Measurements from ENCODE around the gene CNOT3. TPM values are rescaled to one million over a fixed set of nuclear protein-coding genes. Genes with fewer than 3 reads are reported as not detected.
"Not testable (repeated sequence)": the region's sequence is repeated elsewhere in the genome, so short reads cannot be mapped to it uniquely, and the experiment has no call there.

Gene CNOT3
- 10 to 100 TPM in 8 of 9 donors, 1 to 10 TPM in 1; 8.3 to 61.0 (median 46.7) TPM for total RNA-seq
- 10 to 100 TPM; 47.0 to 82.3 (median 66.6) TPM for polyA plus RNA-seq
- long read RNA-seq, donor 1, partial matches to known transcripts = 14 of 25 reads
- long read RNA-seq, donor 1, other reads (novel, unspliced or antisense) = 11 of 25 reads
- long read RNA-seq, donor 2, partial matches to known transcripts = 0 of 1 reads
- long read RNA-seq, donor 2, other reads (novel, unspliced or antisense) = 0 of 1 reads
- long read RNA-seq, donor 3, partial matches to known transcripts = 0 of 2 reads
- long read RNA-seq, donor 3, other reads (novel, unspliced or antisense) = 0 of 2 reads
- long read RNA-seq, donor 4, partial matches to known transcripts = 2 of 2 reads
- long read RNA-seq, donor 4, other reads (novel, unspliced or antisense) = 0 of 2 reads
- long read RNA-seq, donor 5, full-length matches to known transcripts = 21 of 59 reads
- long read RNA-seq, donor 5, partial matches to known transcripts = 6 of 59 reads
- long read RNA-seq, donor 5, other reads (novel, unspliced or antisense) = 32 of 59 reads
- long read RNA-seq, donor 6, partial matches to known transcripts = 0 of 1 reads
- long read RNA-seq, donor 6, other reads (novel, unspliced or antisense) = 0 of 1 reads
- long read RNA-seq, donor 7, partial matches to known transcripts = 0 of 2 reads
- long read RNA-seq, donor 7, other reads (novel, unspliced or antisense) = 0 of 2 reads
- long read RNA-seq, donor 8 = 0 reads
- long read RNA-seq, donor 9 = 0 reads
- long read RNA-seq, donor 10, partial matches to known transcripts = 0 of 1 reads
- long read RNA-seq, donor 10, other reads (novel, unspliced or antisense) = 0 of 1 reads

DNA sequence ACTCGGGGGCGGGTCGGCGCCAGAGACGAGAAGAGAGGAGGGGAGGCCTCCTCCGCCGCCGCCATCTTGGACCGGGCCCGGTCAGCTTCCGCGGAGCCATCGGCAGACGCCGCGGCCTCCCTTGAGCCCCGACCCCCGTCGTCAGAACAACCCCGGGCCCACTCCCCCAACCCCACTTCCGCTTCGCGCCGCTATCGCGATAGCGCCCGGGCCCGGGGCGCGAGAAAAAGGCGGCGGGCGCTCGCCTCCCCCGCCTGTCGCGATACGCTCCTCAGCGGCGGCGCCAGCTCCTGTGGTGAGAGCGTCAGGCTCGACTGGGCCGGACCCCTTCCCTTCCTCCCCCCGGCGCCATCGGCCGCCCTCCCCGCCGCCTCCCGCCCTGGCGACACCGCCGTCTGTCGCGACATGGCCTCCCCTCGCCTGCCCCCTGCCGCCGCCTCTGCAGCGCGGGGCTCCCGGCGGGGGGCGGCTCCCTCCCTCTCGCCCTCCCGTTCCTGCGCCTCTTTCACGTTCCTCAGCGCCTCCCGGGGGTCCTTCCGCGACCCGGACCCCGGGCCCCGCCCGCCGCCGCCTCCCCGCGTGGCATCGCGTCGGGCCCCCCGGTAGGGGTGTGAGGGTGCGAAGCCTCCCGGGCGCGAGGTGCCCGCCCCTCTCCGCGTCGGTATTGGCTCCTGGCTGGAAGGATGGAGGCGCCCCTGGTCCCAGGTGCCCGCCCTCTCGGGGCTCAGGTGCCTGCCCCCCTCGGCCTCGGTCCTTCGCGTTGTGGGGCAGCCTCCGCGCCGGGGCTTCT lies at the start of gene CNOT3:
CNOT3 (plus strand) TSS at position 64 of the 790 bp plus-strand sequence. CDS start 5,217 bp downstream, outside the sequence.
- 0 to 2% (median 0%) methylated on average over 12 to 101 of the region's 103 CpGs for WGBS, 4 donors
- H3K27me3 ChIP-seq = no peaks in the 10 kb centered on the region
- H3K36me3 ChIP-seq (replicated peaks in 1 of 2) = peaks cover 0 to 5% of the 10 kb centered on the region in 2 donors
- DNase-seq = peak in 1 of 7 donors; percentile 54
- intact Hi-C loops (cut with DNase I) = no loop called here
- no peaks in the 10 kb centered on the region for H3K9me3 ChIP-seq (replicated peaks in 1 of 3)
- peaks cover 21 to 39% of the 10 kb centered on the region in 2 donors for H3K4me1 ChIP-seq (replicated peaks in 1 of 2)
- peak within 1 kb of the TSS; percentile 28 to 99 (median 93) for H3K27ac ChIP-seq
- TF ChIP-seq, protein P1, sequence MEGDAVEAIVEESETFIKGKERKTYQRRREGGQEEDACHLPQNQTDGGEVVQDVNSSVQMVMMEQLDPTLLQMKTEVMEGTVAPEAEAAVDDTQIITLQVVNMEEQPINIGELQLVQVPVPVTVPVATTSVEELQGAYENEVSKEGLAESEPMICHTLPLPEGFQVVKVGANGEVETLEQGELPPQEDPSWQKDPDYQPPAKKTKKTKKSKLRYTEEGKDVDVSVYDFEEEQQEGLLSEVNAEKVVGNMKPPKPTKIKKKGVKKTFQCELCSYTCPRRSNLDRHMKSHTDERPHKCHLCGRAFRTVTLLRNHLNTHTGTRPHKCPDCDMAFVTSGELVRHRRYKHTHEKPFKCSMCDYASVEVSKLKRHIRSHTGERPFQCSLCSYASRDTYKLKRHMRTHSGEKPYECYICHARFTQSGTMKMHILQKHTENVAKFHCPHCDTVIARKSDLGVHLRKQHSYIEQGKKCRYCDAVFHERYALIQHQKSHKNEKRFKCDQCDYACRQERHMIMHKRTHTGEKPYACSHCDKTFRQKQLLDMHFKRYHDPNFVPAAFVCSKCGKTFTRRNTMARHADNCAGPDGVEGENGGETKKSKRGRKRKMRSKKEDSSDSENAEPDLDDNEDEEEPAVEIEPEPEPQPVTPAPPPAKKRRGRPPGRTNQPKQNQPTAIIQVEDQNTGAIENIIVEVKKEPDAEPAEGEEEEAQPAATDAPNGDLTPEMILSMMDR (IDR thresholded peaks at IDR 0.05) = peak in 1 of 6 experiments; percentile 2
- TF ChIP-seq POLR2A (IDR thresholded peaks at IDR 0.05) = peak; percentile 55 to 87
- peak within 1 kb of the TSS; percentile 21 to 100 (median 84) for H3K4me3 ChIP-seq

DNA sequence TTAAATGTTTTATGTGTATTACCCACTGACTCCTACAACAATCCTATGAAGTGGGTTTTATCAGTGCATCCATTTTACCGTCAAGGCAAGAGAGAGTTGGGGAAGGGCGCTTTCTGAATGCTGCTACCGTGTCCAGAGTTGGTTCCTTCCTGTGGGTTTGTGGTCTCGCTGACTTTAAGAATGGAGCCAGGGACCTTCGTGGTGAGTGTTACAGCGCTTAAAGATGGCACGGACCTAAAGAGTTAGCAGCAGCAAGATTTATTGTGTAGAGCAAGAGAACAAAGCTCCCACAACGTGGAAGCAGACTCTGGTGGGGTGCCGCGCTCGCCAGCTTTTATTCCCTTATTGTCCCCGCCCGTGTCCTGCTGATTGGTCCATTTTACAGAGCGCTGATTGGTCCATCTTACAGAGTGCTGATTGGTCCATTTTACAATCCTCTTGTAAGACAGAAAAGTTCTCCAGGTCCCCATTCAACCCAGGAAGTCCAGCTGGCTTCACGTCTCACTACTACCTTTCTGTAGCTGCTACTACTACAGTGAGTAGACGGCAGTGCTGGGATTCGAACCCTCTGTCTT lies 43.0 kb upstream of the CNOT3 start:
- Histone ChIP-seq H3K9me3 (replicated peaks in 1 of 3) (no peaks in the 10 kb centered on the region), H3K4me1 (replicated peaks in 1 of 2) (peaks cover 0 to 7% of the 10 kb centered on the region in 2 donors), H3K27me3 (no peaks in the 10 kb centered on the region), H3K4me3 (no peak overlapping the region), H3K27ac (no peak overlapping the region), H3K36me3 (replicated peaks in 1 of 2) (no peaks in the 10 kb centered on the region)
- intact Hi-C loops (cut with DNase I) = no loop called here
- TF ChIP-seq POLR2A (IDR thresholded peaks at IDR 0.05) = no peak
- TF ChIP-seq, protein P1 (IDR thresholded peaks at IDR 0.05) = no peak
- no peak for DNase-seq
- WGBS, 4 donors = 75 to 86% (median 82%) methylated on average over 17 of the region's 17 CpGs

DNA sequence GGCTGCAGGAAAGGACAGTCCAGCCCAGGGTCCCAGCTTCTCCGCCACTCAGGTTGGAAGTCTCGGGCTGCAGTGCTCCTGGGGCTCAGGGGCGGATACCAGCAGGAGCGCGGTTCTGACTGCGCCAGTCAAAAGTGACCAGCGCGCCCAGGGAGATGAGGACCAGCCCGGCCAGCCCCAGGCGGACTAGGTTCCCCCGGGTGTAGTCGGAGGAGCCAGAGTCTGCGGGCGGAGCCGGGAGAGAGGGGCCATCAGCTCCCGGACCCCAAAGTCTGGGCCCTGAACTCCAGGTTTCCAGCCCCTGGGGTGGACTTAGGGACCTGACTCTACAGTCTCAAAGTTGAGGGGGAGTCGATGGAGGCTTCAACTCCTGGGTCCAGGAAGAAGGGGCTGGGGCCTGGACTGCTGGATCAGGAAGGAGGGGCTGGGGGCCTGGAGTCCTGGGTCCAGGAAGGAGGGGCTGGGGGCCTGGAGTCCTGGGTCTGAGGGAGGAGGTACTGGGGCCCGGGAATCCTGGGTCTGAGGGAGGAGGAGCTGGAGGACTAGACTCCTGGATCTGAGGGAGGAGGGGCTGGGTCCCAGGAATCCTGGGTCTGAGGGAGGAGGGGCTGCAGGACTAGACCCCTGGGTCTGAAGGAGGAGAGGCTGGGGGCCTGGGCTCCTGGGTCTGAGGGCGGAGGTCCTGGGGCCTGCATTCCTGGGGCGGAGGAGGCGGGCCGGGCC lies 42.3 kb upstream of the CNOT3 start:
- Histone ChIP-seq H3K27me3 (no peaks in the 10 kb centered on the region), H3K4me3 (peak overlapping the region in 1 of 4 donors; percentile 45), H3K27ac (no peak overlapping the region), H3K9me3 (replicated peaks in 1 of 3) (no peaks in the 10 kb centered on the region), H3K4me1 (replicated peaks in 1 of 2) (peaks cover 0 to 7% of the 10 kb centered on the region in 2 donors), H3K36me3 (replicated peaks in 1 of 2) (no peaks in the 10 kb centered on the region)
- TF ChIP-seq, protein P1 (IDR thresholded peaks at IDR 0.05) = no peak
- no peak for TF ChIP-seq POLR2A (IDR thresholded peaks at IDR 0.05)
- 70 to 90% (median 78%) methylated on average over 17 to 22 of the region's 22 CpGs for WGBS, 4 donors
- no peak for DNase-seq
- intact Hi-C loops (cut with DNase I) = no loop called here

DNA sequence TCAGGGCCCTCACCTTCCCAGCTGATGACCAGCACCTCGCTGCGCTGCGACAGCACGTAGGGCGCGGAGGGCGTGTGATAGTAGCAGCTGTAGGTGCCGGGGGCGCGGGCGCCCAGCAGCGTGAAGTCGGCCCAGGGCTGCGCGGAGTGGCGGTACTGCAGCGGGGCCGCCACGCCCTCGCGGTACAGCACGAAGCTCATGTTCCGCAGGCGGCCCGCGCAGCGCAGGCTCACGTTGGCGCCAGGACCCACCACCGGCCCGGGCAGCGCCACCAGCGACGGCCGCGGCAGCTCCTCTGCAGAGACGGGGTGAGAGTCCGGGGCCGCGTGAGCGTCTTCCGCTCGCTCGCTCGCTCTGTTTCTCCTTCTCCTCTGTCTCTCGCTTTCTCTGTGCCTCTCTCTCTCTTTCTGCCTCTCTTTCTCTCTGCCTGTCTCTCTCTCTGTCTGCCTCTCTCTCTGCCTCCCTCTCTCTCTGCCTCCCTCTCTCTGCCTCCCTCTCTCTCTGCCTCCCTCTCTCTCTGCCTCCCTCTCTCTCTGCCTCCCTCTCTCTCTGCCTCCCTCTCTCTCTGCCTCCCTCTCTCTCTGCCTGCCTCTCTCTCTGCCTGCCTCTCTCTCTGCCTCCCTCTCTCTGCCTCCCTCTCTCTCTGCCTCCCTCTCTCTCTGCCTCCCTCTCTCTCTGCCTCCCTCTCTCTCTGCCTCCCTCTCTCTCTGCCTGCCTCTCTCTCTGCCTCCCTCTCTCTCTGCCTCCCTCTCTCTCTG lies 41.5 kb upstream of the CNOT3 start:
- H3K4me3 ChIP-seq = peak overlapping the region in 1 of 4 donors; percentile 45
- H3K9me3 ChIP-seq (replicated peaks in 1 of 3); H3K36me3 ChIP-seq (replicated peaks in 1 of 2); H3K27me3 ChIP-seq; H3K4me1 ChIP-seq (replicated peaks in 1 of 2); H3K27ac ChIP-seq; intact Hi-C loops (cut with DNase I): not testable (repeated sequence)
- DNase-seq = peak in 3 of 7 donors; percentile 50 to 71 (median 60)
- WGBS, 4 donors = 1 to 3% (median 1%) methylated on average over 15 to 46 of the region's 46 CpGs

Data from adrenal gland (tissue), 19 donors.